Measurements from ENCODE around the gene EPS15. TPM values are rescaled to one million over a fixed set of nuclear protein-coding genes. Genes with fewer than 3 reads are reported as not detected.

Gene EPS15
- total and polyA plus RNA-seq, 2 donors from 2014 or later = 17.5 to 91.3 TPM

GRCh38 chr1:51420867-51421627, 98.0 kb downstream of the EPS15 start:
- H3K27ac ChIP-seq (ENCODE audit: low read depth in 2 of 2, low read length in 2 of 2) = no peak overlapping the region
- no peak for TF ChIP-seq CTCF (IDR thresholded peaks at IDR 0.05; ENCODE audit: borderline replicate concordance, extremely low read depth, insufficient read depth)
- no peak overlapping the region for H3K9ac ChIP-seq (ENCODE audit: low read length in 3 of 3)
- no peaks in the 10 kb centered on the region for H3K27me3 ChIP-seq (ENCODE audit: control insufficient read depth, insufficient read depth, low read length)
- H3K4me1 ChIP-seq (ENCODE audit: control insufficient read depth in 2 of 3, insufficient read depth in 2 of 3, low read depth in 1 of 3, low read length in 3 of 3) = no peaks in the 10 kb centered on the region
- H3K4me3 ChIP-seq (ENCODE audit: low read length in 3 of 3) = no peak overlapping the region
- no peaks in the 10 kb centered on the region for H3K9me3 ChIP-seq (ENCODE audit: control insufficient read depth in 2 of 3, insufficient read depth in 1 of 3, low read length in 3 of 3)
- H3K36me3 ChIP-seq (ENCODE audit: control insufficient read depth in 2 of 3, insufficient read depth in 3 of 3, low read length in 3 of 3) = no peaks in the 10 kb centered on the region
- FAIRE-seq (no peak), DNase-seq (no peak)
- intact Hi-C loops (cut with DNase I) = no loop called here

- Histone ChIP-seq H3K27me3 (ENCODE audit: control insufficient read depth, insufficient read depth, low read length) (no peaks in the 10 kb centered on the region), H3K9ac (ENCODE audit: low read length in 3 of 3) (no peak overlapping the region), H3K4me3 (ENCODE audit: low read length in 3 of 3) (no peak overlapping the region), H3K36me3 (ENCODE audit: control insufficient read depth in 2 of 3, insufficient read depth in 3 of 3, low read length in 3 of 3) (no peaks in the 10 kb centered on the region), H3K4me1 (ENCODE audit: control insufficient read depth in 2 of 3, insufficient read depth in 2 of 3, low read depth in 1 of 3, low read length in 3 of 3) (no peaks in the 10 kb centered on the region), H3K9me3 (ENCODE audit: control insufficient read depth in 2 of 3, insufficient read depth in 1 of 3, low read length in 3 of 3) (no peaks in the 10 kb centered on the region), H3K27ac (ENCODE audit: low read depth in 2 of 2, low read length in 2 of 2) (no peak overlapping the region)
- intact Hi-C loops (cut with DNase I) = no loop called here
- DNase-seq (no peak), FAIRE-seq (no peak)
- TF ChIP-seq CTCF (IDR thresholded peaks at IDR 0.05; ENCODE audit: borderline replicate concordance, extremely low read depth, insufficient read depth) = no peak
Measured at GRCh38 chr1:51418384-51418959, 100.6 kb downstream of the EPS15 start.

- FAIRE-seq (no peak), DNase-seq (no peak)
- H3K9me3 ChIP-seq (ENCODE audit: control insufficient read depth in 2 of 3, insufficient read depth in 1 of 3, low read length in 3 of 3) = no peaks in the 10 kb centered on the region
- TF ChIP-seq CTCF (IDR thresholded peaks at IDR 0.05; ENCODE audit: borderline replicate concordance, extremely low read depth, insufficient read depth) = no peak
- intact Hi-C loops (cut with DNase I) = no loop called here
- no peaks in the 10 kb centered on the region for H3K36me3 ChIP-seq (ENCODE audit: control insufficient read depth in 2 of 3, insufficient read depth in 3 of 3, low read length in 3 of 3)
- no peaks in the 10 kb centered on the region for H3K27me3 ChIP-seq (ENCODE audit: control insufficient read depth, insufficient read depth, low read length)
- no peak overlapping the region for H3K4me3 ChIP-seq (ENCODE audit: low read length in 3 of 3)
- H3K9ac ChIP-seq (ENCODE audit: low read length in 3 of 3) = no peak overlapping the region
- no peak overlapping the region for H3K27ac ChIP-seq (ENCODE audit: low read depth in 2 of 2, low read length in 2 of 2)
- H3K4me1 ChIP-seq (ENCODE audit: control insufficient read depth in 2 of 3, insufficient read depth in 2 of 3, low read depth in 1 of 3, low read length in 3 of 3) = no peaks in the 10 kb centered on the region
Measured at GRCh38 chr1:51417496-51418383, 101.3 kb downstream of the EPS15 start.
